Fibroblast of skin of back (primary cell): Measurements from ENCODE around the gene PDYN.

Experiments
- DNase-seq: peaks from one replicate; pipeline ENCODE4 v3.0.0-alpha.2; 2013

Gene PDYN

DNA sequence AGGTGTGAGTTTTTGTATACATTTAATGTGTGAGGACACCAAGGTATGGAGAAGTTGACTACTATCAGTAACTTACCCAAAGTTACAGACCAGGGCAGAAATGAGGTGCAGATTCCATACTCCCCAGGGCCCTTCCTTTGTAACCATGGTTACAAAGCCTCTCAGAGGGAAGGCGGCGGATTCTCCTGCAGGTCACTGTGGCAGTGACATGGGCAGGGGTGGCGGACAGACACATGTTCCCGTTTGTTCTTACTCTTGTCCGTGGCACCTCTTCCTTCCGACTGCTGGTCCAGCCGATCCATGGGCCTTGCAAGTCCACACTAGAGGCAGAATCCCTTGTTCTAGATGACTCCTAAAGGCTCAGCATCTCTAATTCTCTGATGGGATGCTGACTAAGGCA lies 43.0 kb downstream of the PDYN start:
- no peak for DNase-seq

GRCh38 chr20:1949347-1950100 lies 44.3 kb downstream of the PDYN start:
- no peak for DNase-seq

GRCh38 chr20:1947535-1947846 lies 46.4 kb downstream of the PDYN start:
- no peak for DNase-seq

DNA sequence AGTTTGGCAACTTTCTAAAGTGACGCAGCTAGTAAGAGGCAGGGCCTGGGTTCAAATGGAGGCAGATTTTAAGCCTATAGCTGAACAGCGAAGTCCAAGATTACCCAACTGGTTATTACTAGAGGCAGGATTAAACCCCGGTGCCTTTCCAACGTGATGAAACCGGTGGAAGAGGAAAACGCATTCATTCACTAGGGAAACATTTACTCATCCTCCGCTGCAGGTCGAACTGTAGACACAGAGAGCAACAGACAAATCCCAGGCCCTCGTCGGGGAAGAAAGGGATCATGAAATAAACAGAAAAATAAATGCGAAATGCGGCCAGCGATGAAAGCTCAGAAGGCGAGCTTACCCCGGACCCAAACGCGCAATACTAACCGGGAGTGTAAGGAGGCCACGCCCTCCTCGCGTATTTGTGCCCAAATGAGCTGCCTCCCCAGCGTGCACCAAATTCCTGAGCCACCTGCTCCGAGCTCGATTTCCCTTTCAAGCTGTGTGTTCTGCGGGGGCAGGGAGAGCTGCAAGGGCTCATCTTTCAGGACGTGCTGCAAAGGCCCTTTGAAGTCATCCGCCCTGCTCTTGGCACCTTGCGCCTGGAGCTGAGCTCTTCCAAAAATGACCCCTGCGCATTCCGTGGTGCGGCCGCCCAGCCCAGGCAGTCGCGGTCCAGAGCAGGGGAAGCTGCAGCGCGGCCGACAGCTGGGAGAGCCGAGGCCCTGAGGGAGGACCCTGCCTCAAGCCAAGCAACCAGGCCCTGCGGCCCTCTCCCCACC lies 46.9 kb downstream of the PDYN start:
- DNase-seq = no peak

- DNase-seq = no peak
These were observed 47.5 kb downstream of the PDYN start for GRCh38 chr20:1946442-1946761.

- DNase-seq = no peak
These were observed 48.2 kb downstream of the PDYN start for GRCh38 chr20:1945660-1946059.

DNA sequence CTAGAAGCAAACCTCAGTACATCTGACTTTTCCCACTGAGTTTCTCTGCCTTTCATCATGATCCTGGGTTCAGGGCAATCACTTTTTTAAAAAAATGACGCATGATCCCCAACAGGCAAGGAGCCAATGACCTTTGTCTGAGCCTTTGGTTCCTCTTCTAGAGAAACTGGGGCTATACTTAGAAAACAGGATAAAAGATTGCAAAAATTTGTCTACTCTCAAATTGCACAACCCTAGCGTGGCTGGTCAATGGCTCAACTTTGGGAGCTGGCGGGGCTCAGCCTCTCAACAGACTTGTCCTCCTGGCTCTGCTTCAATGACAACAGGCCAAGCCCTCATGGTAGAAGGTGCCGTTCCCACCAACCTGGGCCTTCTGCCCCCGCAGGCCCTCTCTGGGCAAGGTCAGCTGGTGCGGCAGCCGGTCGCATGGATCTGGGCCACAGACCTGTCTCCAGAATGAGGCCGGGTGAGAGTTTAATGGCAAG lies 48.7 kb downstream of the PDYN start:
- DNase-seq = no peak

- DNase-seq = no peak
These were observed 49.3 kb downstream of the PDYN start for GRCh38 chr20:1944345-1945091.

GRCh38 chr20:1943275-1944002 lies 50.4 kb downstream of the PDYN start:
- no peak for DNase-seq

- no peak for DNase-seq
These were observed 51.2 kb downstream of the PDYN start for GRCh38 chr20:1942486-1943274.

DNA sequence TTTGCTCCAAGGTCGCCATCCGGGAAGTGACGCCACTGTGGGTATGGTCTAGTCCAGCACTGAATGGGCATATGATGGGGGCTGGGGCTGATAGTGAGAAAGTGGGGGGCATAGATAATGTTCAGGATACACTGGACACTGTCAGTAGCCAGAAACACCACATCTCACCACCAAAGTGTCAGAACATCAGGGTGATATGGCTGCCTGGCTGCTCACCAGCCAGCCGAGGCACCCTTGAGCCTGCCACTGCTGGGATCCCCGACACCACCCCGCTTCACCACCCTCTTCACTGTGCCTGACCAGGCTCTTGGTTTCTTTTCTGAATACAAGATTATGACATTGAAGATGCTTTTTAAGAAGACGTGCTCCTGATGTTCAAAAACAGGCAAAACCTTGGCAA lies 51.8 kb downstream of the PDYN start:
- no peak for DNase-seq

- no peak for DNase-seq
These were observed 52.6 kb downstream of the PDYN start for GRCh38 chr20:1941226-1941625.

GRCh38 chr20:1940581-1940980 lies 53.3 kb downstream of the PDYN start:
- no peak for DNase-seq

GRCh38 chr20:1939270-1939595 lies 54.6 kb downstream of the PDYN start:
- no peak for DNase-seq

DNA sequence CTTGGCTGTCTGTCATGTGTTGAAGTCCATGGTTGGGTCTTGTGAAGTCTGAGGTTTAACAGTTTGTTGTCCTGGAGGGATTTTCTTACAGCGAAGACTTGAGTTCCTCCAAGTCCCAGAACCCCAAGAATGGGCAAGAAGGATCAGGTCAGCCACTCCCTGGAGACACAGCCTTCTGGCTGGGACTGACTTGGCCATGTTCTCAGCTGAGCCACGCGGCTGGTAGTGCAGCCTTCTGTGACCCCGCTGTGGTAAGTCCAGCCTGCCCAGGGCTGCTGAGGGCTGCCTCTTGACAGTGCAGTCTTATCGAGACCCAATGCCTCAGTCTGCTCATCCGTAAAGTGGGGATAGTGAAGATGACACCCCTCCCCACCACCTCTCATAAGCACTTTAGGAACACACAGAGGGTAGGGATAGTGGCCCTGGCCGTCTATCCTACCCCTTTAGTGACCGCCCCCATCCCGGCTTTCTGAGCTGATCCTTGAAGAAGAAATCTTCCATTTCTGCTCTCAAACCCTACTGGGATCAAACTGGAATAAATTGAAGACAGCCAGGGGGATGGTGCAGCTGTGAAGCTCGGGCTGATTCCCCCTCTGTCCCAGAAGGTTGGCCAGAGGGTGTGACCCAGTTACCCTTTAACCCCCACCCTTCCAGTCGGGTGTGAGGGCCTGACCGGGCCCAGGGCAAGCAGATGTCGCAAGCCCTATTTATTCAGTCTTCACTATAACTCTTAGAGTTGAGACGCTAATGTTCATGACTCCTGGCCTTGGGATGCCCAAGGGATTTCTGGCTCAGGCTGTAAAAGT lies 55.2 kb downstream of the PDYN start:
- no peak for DNase-seq

- DNase-seq = no peak
These were observed 56.4 kb downstream of the PDYN start for GRCh38 chr20:1937316-1937976.

GRCh38 chr20:1935696-1936366 lies 58.0 kb downstream of the PDYN start:
- no peak for DNase-seq

GRCh38 chr20:1934721-1935573 lies 58.9 kb downstream of the PDYN start:
- peak; percentile 84 for DNase-seq

DNA sequence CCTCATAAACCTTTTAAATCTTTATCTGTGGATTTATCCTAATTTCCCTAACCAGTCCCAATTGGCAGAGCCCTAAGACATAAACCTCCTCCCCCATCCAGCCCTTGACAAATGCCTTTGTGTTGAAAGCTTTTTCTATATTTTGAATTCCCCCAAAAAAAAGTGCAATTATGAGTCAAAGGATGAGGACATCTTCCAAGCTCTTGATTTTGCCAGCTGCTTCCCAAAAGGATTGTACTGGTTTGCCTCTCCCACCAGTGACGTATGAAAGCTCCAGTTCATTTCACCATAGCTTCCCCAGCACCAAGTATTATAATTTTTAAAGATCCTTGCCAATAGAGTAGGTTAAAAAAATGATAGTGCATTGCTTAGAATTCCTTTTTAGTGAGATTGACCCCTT lies 59.7 kb downstream of the PDYN start:
- peak; percentile 79 for DNase-seq
